GM19463 (cell line): ENCODE results near the gene NXPH3.

Experiments used
- ATAC-seq: cut with Tn5 transposase; IDR thresholded peaks from one replicate; pipeline ENCODE4 v1.9.1; 2021; ENCODE audit warnings: mild to moderate bottlenecking, moderate library complexity; ENCODE audit not compliant: unreplicated experiment

NXPH3 gene

DNA sequence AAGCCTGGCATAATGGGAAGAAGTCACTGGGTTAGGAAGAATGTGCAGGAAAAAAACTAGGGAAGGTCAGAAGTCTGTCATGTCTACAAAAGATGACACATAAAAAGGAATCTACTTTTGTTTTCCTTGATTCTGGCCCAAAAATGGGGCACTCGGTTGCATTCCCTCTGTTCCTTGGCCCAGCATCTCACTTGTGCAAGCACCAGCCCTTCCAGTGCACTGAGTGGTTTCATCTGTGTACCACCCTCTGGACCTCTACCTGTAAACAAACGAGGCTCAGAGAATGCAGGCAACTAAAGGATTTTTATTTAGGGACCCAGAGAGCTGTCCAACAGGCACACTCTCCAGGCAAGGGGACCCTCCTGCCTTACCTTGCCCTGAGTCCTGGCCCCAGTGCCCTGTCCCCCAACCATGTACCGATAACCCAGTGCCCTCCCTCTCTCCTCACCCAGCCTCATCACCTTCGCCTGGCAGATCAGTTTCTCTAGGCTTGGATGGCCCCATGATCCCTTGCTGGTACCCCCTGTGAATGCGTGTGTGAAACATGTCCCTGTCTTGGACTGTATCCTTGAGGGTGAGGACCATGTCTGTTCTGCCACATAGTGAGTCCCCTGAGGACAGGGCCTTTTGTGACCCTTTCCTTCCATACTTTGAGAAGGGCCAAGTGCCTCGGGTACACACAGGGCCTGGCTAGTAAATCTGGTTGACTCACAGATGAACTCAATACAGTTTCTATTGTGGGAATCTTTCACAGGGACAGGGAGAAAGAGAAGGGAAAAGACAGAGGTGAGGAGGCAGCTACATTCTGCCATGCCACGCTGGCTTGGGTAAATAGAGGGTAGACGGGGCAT is 13.3 kb downstream of the NXPH3 start:
- no peak for ATAC-seq

- no peak for ATAC-seq
Observed at GRCh38 chr17:49589577-49589927, 13.9 kb downstream of the NXPH3 start.

DNA sequence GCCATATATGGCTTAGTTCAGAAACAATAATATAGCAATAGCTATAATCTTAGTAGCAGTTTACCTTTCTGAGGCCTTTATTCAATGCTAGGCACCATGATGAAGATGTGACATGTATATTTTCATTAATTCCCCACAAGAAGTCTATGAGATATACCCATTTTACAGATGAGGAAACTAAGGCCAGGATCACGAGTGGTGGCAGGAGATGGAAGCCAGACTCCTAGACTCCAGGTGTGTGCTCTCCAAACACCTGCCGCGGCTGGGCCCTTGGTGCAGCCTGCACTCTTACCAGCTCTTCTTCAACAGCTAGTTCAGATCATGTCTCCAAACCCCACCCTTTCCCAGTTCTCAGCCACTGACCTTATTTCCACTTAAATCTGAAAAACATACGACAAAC is 15.2 kb downstream of the NXPH3 start:
- no peak for ATAC-seq

DNA sequence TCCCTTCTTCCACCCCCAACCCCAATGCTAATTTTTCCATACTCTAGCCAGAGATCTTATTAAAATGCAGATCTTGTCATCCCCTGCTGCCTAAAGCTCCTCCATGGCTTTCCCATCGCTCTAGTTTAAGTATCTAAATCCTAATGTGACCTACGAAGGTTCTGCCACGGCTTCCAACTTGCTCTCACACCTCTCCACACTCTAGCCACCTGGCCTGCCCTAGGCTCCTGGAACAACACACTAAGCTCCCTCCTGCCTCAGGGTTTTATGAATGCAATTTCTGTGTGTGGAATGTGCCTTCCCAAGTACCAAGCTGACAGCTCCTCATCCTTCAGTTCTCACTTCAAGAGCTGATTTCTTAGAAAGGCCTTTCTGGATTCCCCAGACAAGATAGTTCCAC is 16.6 kb downstream of the NXPH3 start:
- no peak for ATAC-seq

DNA sequence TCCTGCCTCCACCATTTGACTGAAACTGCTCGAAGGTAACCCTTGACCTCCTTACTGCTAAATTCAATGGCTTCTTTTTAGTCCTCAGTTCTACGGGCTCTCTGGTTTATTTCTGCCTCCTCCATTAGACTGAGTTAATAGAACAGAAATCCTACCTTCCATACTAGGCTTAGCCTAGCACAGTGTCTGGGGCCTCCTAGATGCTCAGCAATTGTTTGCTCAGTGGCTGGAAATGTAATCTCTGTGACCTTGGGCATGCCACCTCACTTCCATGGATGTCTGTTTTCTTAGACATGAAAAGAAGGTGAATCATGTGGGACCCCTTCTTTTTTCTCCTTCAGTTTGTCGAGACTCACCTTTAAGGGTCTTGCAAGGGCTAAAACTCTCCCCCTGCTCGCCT is 19.7 kb downstream of the NXPH3 start:
- ATAC-seq, result no peak

DNA sequence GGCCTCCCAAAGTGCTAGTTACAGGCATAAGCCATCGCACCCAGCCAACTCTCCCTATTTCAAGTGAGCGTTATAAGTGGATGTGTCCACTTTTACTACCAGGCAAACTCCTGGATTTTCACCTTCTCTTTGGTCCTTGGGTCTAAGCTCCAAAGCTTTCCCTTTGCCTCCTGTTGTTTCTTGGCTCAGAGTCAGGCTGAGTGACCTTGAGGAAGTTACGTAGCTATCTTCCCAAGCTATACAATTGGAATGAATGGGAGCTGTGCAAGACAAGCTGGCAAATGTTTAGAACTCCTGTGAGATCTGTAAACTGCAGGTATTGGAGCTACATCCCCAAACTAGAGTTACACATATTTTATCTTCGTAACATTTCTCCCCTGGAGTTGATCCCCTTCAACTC is 20.3 kb downstream of the NXPH3 start:
- no peak for ATAC-seq

DNA sequence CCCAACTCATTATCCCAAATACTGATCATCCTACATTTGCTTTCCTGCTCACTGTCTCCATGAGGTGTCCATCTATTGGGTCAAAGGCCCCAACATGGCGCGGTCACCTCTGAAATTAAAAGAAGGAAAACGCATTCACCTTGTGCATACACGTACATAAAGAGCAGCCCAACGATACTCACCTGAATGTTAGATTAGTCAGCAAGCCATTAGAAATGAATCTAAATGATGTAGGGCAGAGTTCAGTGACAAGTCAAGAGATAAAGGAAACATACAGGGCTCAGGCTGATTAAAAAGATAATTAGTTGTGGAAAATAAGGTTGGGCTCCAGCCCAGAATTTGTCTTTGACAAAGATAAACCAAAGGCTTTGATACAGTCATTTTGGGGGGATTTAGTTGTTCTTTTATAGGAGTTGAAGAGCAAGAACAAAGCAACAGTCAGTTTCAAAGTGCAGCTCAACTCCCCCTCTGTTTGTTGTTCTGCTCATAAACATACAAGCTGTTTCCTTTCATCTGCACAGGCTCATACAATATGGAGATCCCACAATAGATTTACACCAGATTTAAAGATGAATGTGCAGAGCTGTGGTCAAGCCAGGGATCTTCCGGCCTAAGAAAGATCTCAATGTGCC is 21.1 kb downstream of the NXPH3 start:
- ATAC-seq, result no peak

GRCh38 chr17:49597436-49597835 is 21.8 kb downstream of the NXPH3 start:
- ATAC-seq, result no peak

DNA sequence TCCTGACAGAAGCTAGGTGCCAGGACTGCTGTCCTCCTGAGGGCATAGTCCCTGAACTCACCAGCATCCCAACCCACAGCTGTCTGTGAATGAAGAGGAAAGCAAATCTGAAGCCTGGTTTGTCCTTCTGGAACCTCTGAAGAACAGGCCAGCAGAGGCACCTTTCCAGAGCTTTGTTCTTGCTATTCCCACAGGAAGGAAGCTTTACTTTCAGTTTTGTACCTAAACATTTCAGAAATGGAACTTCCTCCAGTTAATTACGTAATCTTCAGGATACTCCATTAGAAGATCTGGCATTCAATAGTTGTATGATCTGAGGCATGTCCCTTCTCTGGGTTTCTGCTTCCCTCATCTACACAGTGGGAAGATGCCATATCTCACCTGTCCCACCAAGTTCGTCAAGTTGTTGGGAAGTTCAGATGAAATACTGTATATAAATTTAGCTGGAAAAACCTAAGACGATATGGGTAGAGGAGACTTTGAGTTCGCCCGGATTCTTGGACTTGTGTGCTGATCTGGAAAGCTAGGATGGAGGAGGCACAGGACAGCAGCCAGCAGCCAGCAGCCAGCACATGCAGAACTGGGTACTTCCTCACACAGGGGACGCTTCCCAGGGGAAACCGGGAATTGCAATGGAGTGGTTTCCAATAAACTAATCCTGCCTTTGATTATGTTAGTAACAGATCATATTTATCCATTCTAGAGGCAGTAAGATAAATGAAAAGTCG is 22.4 kb downstream of the NXPH3 start:
- no peak for ATAC-seq

DNA sequence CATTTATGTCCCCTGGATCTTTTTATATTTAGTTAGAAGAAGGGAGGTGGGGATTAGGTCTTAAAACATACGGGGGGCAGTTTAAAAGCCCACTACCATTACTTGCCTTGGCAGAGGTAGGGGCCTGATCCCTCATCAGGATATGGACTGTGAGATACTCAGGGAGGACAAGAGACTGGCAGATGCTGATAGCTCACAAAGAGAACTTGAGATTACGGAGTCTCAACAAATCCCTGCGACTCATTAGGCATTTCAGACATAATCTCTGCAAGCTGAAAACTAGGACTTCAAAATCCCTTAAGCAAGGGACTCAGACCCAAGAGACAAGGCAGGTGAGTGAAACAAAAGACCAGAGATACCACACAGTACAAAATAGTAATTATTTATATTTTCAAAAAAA is 23.2 kb downstream of the NXPH3 start:
- no peak for ATAC-seq

GRCh38 chr17:49600949-49601348 is 25.3 kb downstream of the NXPH3 start:
- no peak for ATAC-seq

- ATAC-seq, result no peak
Observed at GRCh38 chr17:49602783-49603182, 27.1 kb downstream of the NXPH3 start.

DNA sequence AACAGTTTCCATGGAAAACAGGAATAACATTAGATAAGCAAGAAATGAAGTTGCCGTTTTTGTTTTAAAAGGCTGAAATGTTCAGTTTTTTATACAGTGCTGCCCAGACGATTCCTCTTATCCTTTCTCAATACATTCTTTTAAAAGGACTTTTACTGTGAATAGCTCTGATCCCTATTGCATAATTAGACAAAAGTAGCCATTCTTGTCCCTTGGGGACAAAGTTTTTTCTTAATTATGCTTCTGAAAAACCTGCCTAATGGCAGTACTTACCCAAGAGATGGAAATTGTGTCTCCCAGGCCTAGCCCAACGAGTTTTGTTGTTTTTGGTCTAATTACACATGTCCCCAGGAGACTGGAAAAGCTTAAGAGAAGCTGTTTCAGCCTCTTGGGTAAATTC is 27.6 kb downstream of the NXPH3 start:
- ATAC-seq, result no peak

- ATAC-seq, result no peak
Observed at GRCh38 chr17:49603720-49604119, 28.0 kb downstream of the NXPH3 start.

DNA sequence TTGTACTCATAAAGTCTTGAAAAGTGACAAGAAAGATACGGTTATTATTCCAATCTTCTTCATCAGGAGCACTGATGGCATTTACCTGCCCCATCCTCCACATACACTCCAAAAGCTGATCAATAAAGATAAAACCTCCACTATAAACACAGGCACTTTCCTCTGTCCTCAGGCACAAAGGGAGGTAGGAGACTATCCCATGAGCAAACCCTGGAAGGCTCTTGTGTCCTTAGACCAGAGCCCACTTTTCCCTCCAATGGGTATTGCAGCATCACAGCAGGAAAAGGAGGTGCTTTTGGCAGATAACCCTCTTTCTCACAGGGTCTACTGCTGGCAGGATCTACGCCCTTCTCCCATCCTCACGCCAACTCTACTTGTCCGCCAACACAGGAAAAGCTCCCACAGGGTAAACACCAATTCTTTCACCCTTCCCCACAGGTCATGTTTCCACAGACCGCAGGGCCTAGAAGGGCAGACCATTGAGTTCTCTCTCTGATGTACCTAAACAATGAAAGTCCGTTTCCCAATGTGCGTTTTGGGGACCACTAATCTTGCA is 28.7 kb downstream of the NXPH3 start:
- ATAC-seq, result no peak

- ATAC-seq, result no peak
Observed at GRCh38 chr17:49610883-49611584, 35.4 kb downstream of the NXPH3 start.

GRCh38 chr17:49612726-49613125 is 37.1 kb downstream of the NXPH3 start:
- no peak for ATAC-seq

DNA sequence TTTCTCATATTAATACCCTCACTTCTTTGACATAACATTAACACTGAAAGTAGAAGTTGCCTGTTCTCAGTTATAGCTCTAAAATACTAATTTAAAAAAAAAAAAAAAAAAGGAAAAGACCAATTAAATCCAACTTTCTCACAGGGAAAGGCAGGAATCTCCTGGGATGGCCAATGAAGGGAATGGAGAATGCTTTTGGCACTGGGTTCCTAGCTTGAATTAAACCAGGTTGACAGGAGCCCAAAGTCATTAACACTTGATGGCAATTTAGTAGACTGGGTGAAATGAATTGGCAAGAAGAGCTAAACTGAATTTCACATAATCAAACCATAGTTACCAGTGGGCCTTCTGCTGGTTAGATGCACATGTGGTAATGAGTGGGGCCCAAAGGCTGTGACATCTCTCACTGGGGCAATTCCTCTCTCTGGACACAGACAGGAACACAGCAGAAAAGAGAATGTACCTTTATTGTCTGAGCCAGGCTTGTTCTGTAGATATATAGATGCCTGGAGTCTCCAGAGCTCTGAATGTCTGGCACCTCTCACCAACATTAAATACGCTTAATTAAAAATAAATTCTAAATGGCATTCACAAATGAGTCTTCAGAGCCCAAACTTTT is 37.6 kb downstream of the NXPH3 start:
- ATAC-seq, result no peak

DNA sequence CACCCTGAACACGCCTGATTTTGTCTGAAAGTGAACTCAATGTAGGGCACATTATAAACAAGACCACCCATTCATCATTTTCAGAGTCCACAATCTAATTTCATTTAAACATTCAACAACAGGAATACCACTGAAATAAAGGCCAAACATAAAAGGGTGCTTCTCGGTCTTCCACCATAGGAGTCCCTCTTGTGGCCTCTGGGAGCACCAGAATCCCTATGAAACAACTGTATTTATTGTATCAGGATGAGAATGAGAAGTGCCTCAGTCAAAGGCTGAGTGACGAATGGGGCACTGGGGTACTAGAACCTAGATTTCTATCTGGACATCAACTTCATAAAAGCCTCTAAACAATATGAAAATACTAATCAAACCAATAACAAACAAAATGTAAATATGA is 40.4 kb downstream of the NXPH3 start:
- no peak for ATAC-seq

DNA sequence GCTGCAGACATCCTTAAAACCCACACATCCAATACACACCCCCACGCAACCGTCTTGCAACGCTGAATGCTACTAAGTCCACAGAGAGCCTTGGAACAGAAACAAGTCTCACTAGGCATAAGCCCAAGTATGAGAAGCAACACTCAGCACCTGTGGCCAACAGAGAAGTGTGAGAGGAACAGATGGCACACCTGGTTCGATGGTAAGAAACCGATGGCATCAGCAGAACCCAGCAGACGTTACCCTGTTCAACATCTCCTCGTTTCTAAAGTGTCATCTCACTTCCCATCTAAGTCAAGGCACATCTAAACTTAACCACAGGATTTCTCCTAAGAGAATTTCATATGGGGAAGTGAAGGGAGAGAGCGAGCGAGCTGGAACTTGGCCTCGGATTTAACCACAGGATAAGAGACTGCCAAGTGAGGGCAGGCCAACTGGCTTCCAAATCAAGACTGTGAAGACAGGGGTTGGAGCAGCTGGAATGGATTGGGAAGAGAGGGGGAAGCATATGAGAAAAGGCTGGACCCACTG is 41.0 kb downstream of the NXPH3 start:
- no peak for ATAC-seq
